NAMALWA (cell line): ENCODE data around the gene PDE4D.
"Not testable (repeated sequence)": the region's sequence is repeated elsewhere in the genome, so short reads cannot be mapped to it uniquely, and the experiment has no call there.

Source experiments
- DNase-seq: peaks from one replicate; pipeline ENCODE4 v3.0.0-alpha.2; 2015; ENCODE audit warnings: low spot score

PDE4D gene

DNA sequence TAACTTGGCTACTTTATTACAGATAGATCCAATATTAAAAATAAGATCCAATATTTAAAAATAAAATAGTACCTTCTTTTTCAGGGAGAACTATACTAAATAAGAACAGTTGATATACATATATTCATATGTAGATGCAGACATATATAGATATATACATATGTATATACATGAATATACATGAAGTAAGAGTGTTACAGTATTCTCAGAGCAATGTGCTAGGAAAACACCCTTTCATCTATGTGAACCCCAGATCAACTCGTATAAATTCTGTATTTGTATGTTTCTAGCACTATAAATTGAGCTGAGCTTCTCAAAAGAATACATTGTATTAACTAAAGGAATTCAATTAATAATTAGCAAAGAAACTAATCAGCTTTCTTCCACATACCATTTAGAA is 287.6 kb downstream of the PDE4D start:
- no peak for DNase-seq

DNA sequence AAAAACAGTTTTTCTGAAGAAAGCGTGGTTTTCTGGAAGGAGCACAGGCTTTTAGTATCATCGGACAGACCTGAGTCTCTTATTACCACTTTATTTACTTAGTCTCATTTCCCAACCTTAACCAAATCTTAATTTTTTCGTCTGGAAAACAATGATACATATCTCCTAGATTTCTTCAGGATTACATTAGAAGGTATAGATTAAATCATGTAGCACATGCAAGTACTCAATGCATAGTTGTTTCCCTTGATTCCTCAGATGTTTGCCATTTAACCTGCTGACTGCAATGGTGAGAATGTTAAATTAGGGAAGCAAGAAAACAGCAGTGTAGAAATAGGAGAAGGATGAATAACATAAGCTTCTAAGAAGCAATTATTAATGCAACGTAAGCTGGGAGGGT is 289.4 kb downstream of the PDE4D start:
- DNase-seq: no peak

DNA sequence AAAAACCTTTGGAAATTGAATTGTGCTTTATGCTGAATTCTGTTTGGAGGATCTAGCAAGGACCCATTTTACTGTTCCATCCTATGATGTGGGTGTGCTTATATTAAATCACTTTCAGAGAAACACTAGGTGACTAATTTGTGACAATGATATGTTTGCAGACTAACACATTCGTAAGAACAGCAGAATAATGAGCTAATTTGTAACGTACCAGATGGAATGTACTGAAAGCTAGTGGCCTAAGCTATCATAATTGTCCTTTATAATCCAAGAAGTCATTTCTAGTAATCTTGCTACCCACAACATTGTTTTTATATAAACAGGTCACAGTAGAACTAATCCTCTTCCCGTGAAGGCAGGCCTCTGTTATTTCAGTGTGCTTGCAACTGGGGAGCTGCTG is 292.5 kb downstream of the PDE4D start:
- DNase-seq: no peak

DNA sequence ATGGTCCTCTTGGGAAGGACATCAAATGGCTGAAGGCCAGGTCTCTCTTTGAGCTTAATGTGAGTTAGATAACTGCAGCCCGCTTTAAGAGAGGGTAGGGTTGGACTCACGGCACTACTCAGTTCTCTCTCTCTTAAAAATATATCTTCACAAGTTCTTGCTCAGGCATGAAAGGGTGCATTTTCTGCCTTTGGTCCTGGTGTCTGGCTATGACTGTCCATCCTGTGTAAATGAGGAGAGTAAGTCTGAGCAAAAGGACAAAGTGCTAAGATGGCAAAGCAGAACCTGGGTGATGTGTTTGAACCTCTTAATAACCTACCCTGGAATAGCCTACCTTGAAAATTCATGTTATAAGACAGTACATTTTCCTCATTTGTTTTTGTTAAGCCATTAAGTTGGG is 293.4 kb downstream of the PDE4D start:
- DNase-seq: no peak

DNA sequence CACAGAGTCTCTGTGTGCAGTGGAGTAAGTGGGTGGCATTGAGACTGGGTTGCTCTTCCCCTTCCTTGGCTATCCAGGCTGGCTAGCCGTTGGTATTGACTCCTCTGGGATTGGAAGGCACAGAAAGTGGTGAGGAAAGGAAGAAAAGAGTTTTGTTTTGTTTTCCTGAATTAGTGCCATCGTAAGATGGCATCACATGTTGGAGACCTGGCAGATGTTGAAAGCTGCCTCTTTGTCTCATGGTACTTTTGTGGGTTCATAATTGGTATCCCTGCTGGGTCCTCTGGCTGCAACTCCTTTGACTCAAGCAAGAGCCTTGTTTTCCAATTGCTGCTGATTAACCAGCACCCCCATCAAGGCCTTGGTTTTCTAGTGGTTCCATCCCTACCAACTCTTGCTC is 293.8 kb downstream of the PDE4D start:
- DNase-seq: no peak

DNA sequence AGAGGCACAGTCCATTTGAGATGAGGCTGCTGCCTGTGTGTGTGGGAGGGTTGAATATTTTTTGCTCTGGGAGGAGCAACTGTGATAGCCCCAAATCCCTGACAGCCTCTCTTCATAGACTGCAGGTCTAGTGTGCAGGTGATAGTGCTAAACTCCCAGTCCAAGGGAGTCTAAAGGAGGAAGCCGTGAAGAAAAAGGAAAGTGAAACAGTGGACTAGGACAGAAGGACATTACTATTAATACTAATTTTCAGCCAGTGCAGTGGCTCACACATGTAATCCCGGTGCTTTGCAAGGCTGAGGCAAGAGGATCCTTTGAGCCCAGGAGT is 295.0 kb downstream of the PDE4D start:
- DNase-seq: peak; percentile 2

DNA sequence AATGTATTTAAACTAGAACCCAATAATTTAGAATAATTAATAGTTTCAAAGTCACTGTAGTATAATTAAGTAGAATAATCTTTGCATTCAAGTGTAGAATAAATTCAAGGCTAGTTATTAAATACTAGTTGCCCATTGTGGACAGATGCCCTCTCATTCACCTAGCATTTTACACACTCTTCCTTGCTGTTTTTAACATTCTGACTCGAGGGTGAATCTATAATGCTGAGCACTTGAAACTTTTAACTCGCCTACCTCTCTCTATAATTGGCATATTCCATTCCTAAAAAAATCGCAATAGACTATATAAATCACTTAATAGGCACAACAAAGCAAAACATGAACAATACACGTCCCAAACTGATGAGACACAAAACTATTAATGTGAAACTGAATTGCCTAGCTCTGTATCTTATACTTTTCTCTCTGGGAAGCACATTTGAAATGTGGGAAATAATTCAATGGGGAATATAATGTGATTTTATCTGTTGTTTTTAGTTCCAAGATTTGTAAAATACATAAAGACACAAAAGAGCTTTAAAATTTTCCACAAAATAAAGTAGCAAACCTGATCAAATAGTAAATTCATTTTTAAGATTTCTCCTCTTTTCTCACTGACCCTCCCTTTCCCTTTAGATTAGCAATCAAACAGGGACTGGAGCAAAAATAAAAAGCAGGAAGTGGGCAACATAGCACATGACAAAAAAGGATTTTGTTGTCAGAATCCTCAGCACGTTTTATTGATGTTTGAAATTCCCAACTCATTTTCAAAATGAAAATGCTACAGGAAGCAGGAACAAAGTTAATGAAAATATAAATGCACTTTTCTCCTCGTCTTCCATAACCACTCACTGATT is 295.6 kb downstream of the PDE4D start:
- no peak for DNase-seq

DNA sequence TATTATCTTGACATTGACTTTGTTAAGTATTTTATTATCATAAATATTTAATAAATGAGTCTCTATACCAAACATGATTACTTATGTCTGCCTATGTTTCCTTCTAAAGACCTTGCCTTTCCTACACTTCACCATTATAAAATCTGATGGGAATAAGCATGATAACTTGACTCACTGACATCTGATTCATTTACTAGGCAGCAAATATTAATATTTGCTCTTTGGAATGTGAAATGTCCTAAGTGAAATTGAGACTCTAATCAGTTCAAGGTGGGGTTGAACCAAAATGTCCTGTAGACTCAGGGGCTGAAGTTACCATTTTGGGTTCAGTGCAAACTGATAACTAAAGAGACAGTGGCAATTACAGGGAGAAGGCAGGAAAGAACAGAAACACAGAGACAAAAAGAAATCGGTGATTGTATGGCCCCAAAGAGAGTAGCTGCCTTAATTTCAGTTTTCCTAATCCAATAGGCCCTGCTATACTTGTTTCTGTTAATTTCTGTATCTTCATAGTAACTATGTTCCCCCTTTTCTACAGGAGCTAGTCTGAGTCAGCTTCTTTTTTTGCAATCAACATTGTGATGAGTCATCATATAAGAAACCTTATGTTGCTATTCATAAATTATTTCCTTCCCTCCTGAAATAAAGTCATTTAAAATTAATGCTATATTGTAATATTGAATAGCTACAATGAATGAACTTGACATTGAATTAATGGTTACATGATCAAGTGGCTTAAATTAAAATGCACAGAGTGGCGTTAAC is 296.8 kb downstream of the PDE4D start:
- DNase-seq: no peak

DNA sequence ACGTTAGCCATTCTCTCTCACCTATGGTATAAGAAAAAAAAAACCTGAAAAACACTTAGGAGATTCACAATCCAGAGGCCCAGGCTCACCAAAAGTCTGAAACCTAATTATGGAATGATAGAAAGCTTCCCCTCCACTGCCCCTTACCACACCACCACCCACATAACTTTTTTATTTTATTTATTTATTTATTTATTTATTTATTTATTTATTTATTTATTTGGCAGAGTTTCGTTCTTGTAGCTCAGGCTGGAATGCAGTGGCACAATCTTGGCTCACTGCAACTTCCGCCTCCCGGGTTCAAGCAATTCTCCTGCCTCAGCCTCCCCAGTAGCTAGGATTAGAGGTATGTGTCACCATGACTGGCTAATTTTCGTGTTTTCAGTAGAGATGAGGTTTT is 299.4 kb downstream of the PDE4D start:
- not testable (repeated sequence) for DNase-seq

DNA sequence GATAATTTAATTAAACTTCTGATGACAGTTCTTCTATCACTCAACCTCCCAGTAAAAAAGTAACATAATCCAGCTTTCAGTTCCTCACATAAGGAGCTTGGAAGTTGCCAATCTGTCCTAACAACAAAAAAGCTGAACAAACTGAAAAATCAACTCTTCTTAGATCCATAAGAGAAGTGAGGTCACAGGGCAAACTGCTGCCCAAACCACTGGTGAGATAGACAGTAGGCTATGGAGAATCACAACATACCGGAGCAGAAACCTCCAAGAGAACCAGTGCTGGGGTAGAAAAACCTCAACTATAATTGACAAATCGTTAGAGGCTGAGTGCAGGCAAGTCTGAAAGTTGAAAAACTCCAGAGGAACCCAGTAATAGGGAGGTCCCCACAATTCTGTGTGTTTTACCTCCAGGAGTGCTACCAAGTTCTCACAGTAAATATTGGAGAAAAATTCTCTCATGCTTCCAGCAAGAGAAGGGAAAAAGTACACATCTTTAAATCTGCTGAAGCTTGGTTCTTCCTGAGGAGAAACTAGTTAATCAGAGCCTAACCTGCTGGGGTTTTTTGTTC is 300.0 kb downstream of the PDE4D start:
- DNase-seq: no peak

DNA sequence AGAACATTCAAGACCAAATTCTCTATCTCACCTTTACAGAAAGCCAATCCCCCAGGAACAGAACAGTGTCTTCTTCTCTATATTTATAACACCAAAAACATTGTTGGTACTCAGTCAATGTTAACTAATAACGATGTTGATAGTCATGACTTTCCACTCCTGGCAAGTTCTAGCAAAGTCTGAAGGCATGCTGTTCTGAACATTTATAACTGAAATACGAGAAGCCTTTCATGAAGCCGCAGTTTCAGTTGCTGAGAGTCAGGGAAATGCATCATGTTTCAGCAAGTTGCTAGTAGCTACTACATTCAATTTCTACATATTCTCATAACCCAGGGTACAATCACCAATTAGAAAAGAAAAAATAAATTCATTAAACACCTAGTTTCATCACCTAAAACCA is 301.4 kb downstream of the PDE4D start:
- no peak for DNase-seq

DNA sequence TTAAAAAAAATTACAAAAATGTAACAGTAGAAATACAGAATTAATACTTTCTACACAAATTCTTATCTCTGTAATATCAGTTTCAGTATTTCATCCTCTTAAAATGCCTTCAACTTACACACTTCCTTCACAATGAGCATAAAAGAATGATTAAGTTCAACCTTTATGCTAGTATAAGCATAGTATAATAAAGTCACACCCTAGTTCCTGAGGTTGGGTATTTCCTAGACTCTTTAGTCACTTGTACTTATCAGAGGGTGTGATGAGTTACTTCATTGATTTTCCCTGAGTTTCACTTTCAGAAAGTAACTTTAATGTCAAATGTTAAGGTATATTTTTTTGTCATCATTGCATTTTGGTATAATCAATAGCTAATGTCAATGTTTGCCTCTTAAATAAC is 302.4 kb downstream of the PDE4D start:
- no peak for DNase-seq

DNA sequence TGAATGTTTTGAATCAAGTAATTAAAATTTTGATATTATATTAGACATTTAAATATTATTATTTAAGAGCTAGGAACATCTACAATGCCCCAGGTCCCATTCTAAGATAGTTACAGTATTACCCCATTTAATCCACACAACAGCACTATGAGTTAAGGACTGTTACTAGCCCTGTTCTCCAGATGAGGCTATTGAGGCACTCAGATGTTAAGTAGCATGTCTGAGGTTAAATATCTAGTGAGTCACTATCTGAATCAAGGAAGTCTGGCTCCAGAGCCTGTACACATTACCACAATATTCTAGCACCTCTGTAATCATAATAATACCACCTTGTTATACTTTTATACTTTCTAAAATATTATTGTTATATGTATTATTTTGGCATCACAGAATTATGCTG is 304.6 kb downstream of the PDE4D start:
- no peak for DNase-seq

DNA sequence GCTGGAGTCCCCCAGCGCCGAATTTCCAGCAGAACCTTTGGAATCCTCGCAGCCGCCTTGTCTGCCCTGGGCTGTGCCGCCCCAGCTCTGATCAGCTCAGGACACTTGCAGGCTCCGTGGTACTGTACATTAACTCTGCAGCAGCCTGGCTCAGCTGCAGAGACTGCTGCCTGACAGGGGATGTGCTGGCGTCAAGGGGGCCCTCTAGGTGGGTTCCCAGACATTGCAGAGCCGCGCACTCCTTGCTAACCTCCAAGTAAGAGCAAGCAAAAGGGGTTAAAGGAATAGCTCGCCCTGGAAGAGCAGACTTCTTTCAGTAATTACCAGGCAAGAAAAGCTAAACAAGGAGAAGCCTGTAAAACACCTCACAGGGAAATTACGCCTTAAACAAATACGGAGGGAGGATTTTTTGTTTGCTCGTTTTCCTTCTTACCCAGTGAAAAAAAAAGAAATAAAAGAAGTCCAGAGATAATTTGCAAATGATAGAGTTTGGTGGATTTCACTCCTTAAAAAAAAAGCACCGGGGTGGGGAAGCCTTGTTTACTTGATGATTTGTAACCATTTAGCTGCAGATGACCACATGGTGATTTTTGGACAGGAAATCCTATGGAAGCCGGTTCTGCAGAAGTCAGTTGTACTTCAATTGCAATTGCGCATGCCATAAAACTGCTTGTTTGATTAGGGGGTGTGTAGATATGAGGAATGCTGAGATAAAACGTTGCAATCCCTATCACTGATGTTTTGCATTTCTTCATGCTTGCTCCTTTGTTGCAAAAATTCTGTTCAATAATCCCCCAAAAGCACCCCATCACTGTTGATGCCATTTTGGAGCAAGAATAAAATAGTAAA is 305.8 kb downstream of the PDE4D start:
- no peak for DNase-seq

DNA sequence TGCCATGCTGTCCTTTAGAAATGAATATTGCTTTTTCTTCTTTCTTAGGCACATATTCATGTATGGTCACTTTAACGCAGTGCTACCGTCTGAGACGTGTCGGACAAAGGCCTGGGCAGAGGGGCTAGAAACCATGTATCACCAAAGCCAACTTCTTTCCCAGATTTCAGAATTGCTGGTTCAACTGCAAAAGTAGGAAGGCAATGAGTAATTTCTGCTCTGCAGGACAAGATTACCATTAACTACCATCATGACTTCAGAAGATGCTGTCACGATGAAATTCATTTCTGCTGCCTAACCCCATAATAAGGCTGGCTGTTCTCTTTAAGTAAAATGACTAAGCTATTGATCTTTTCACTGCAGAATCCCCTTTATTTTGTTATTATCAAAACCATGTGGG is 306.7 kb downstream of the PDE4D start:
- DNase-seq: no peak

DNA sequence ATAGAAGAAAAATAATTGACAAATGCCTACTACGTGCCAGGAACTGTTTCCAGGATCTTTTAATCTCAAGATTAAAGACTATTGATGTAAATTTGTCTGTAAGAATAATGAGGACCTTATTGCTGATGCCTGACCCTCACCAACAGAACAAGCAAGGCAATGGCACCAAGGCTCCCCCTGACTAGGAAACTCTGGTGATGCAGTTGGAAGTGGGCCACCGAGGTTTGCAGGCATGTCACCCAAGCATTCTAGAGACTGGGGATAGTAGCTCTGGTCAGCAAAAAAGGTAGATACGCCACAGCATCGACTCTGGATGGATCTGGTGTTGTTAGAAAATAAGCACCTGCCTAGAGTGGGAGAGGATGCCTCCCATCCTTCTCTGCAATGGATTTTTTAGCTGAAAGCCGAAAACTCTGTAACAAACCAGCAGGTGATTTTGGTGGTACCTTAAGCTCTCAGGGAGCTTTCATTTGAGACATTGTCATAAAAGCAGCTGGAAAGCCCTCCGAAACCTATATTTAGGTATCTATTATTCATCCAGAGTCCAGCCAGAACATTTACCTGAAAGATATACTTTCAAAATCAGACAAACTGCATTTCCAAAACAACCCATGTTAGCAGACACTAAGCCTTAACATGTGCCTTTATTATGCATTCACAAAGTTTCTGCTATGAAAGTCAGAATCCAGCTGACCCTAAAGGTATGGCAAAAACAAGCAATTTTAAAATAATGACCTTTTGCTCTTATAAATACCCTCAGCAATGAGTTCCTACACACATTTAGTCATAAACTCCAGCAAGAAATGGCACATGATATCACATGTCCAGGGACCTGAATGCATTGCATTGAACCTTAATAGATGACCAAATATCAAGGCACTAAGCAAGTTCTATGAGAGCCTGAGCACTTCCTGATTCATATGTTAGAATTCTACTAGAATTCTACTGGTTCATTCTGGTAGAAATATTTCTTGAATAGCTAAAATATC is 308.4 kb downstream of the PDE4D start:
- DNase-seq: no peak

DNA sequence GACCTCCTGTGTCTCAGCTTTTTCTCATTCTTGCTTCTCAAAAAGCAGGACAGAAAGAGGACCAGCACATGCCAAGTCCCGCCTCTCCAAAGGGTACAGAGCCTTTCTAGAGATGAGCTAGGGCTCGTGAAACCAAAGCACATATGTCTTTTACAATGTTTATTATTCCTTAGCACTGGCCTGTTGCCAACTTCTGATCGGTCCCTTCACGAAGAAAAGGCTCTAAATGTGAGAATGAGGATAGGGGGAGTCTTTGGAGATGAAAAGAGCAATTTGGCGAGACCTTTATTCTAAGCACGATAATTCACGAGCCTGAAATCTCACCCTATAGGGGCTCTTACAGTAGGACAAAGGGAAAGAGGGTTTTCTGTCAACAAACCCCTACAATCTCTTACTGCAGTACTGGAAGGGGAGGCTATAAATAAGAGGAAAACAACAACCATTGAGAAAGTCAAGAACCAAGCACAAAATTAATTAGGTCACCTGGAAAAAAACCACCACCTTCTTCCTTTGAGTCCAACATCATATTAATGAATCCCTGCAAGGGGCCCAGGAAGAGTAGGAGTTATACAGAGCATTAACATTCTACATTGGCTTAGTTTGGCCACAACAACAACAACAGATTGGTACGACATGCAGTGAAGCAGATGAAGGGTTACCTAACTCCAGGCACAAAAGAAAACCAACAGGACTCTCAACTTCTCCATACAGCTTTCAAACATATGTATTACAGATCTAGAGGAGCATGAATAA is 309.5 kb downstream of the PDE4D start:
- DNase-seq: no peak

DNA sequence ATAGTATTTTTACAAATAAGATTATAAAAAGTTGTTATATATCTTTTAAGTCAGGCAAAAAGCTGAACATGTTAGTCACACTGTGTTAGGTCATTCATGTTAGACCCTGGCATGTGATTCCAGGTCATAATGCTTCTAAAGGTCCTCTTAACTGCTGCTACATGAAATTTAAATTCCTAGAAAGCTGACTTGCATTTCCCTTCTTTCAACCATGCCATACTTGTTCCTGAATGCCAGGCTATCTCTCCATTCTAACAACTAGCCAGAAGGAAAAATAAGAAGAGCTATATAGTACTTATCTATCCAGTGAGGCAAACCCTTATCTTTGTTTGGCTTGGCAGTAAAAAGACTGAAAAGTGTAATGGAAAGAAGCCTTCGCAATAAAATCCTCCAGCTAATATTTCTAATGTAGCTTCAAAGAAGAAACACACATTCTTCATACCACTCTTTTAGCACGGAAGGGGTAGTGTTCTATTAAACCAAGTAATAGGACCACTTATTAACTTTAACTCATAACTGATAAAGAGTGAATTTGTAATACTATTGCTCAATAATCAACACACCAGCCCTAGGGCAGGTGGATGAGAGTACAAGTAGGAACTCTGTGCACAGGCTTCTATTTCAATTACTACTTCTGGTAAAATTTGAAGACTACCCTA is 310.2 kb downstream of the PDE4D start:
- DNase-seq: no peak

DNA sequence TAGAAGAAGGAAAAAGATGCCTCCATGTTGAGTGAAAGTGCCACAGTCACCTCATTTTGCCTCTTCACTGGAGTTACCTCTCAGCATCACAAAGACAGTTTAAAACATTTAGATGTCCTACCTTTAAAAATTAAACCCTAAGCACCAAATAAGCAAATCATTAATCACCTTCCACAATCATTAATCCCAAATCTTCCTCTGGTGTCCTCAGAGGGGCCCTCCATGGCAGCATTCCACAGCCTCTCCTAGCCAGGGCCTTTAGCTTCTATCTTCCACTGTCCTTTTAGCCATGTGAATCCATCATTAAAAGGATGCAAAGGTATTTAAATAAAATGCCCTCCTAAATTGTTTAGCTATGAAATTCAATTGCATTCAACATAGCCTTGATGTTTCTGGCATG is 310.8 kb downstream of the PDE4D start:
- no peak for DNase-seq

DNA sequence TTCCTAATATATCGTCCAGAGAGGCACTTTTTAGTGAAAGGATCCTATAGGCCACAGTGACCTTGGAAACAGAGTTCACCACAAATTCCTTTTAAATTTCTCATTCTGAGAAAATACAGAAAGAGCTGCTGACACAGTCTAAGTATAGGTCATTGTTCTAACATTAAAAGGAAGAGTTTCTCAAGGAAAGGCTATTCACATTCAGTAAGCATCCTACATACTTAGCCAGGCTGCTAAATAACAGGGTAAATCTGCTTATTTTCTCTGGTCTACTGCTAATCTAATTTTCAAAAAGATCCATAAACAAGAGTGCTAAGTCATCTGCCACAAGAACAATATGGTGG is 313.7 kb downstream of the PDE4D start:
- no peak for DNase-seq
